ENCODE data around the gene TMED8. TPM values are rescaled to one million over a fixed set of nuclear protein-coding genes. Genes with fewer than 3 reads are reported as not detected.

Gene TMED8
- total and polyA plus RNA-seq, 2 donors (not counting 1 experiment from before 2014, with no cell fraction given) = 13.1 to 43.8 TPM

GRCh38 chr14:77320238-77320935, 56.5 kb downstream of the TMED8 start, which contains the start of gene POMT2:
Gene POMT2 (minus strand): TSS chr14:77320883. CDS start chr14:77320681, 202 bp downstream.
- Mint-ChIP-seq H3K4me1 (peaks cover 18% of the 10 kb centered on the region), H3K4me3 (peak within 1 kb of the TSS; percentile 100), H3K27ac (peak within 1 kb of the TSS; percentile 100), H3K9me3 (ENCODE audit: insufficient read depth) (no peaks in the 10 kb centered on the region), H3K27me3 (no peaks in the 10 kb centered on the region)
- no peaks in the 10 kb centered on the region for H3K27me3 ChIP-seq (replicated peaks in 1 of 4; ENCODE audit: control extremely low read depth in 1 of 4, control insufficient read depth in 3 of 4, insufficient read depth in 4 of 4, low read length in 3 of 4)
- intact Hi-C loops (cut with micrococcal nuclease) = loop anchor here (1.0 to 10.0 kb wide), 6 partner anchors 57 to 1336 kb away; partner anchors contain the start of genes IFT43, IRF2BPL, SAMD15 and SPTLC2
- TF ChIP-seq, protein P1, sequence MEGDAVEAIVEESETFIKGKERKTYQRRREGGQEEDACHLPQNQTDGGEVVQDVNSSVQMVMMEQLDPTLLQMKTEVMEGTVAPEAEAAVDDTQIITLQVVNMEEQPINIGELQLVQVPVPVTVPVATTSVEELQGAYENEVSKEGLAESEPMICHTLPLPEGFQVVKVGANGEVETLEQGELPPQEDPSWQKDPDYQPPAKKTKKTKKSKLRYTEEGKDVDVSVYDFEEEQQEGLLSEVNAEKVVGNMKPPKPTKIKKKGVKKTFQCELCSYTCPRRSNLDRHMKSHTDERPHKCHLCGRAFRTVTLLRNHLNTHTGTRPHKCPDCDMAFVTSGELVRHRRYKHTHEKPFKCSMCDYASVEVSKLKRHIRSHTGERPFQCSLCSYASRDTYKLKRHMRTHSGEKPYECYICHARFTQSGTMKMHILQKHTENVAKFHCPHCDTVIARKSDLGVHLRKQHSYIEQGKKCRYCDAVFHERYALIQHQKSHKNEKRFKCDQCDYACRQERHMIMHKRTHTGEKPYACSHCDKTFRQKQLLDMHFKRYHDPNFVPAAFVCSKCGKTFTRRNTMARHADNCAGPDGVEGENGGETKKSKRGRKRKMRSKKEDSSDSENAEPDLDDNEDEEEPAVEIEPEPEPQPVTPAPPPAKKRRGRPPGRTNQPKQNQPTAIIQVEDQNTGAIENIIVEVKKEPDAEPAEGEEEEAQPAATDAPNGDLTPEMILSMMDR (IDR thresholded peaks at IDR 0.05) = peak; percentile 43
- TF ChIP-seq EZH2 (IDR thresholded peaks at IDR 0.05; ENCODE audit: borderline replicate concordance, insufficient read depth, low read depth, low read length, poor library complexity, severe bottlenecking) = no peak
- DNase-seq (peak; percentile 96), ATAC-seq (ENCODE audit: low read depth) (peak; percentile 56)
- peak within 1 kb of the TSS; percentile 89 to 92 for H3K27ac ChIP-seq (ENCODE audit: low read length in 2 of 2)
- H3K36me3 ChIP-seq (replicated peaks in 1 of 2; ENCODE audit: control extremely low read depth in 1 of 2, control insufficient read depth in 1 of 2, extremely low read depth in 1 of 2, insufficient read depth in 2 of 2, low read length in 1 of 2) = no peaks in the 10 kb centered on the region
- peaks cover 46% of the 10 kb centered on the region for H3K79me2 ChIP-seq (ENCODE audit: control insufficient read depth, insufficient read depth, low read length)
- ChIA-PET POLR2A (interaction anchor here (0.7 to 2.9 kb wide), 9 partner anchors 32 to 441 kb away, joined by 3 to 28 read pairs (median 8); partner anchors contain the start of genes AHSA1, CIPC, SAMD15 and SNW1), CTCF (interaction anchor here (1.1 to 2.8 kb wide), 8 partner anchors 19 to 223 kb away, joined by 3 to 15 read pairs (median 4); partner anchors contain the start of genes AHSA1, SAMD15, TMED8 and VIPAS39)
- H3K4me2 ChIP-seq (replicated peaks; ENCODE audit: low read depth, low read length, poor library complexity, severe bottlenecking) = peak within 1 kb of the TSS; percentile 92
- no peaks in the 10 kb centered on the region for H3K9me3 ChIP-seq (ENCODE audit: control extremely low read depth in 1 of 3, control insufficient read depth in 2 of 3, insufficient read depth in 1 of 3, low read length in 2 of 3)
- H2AFZ ChIP-seq (ENCODE audit: insufficient read depth, low read depth, low read length, poor library complexity, severe bottlenecking) = peak within 1 kb of the TSS; percentile 97
- H3K4me1 ChIP-seq (ENCODE audit: control insufficient read depth in 2 of 2, insufficient read depth in 2 of 2, low read length in 2 of 2) = peaks cover 10 to 16% of the 10 kb centered on the region in 2 donors
- H3K9ac ChIP-seq (ENCODE audit: low read length) = peak within 1 kb of the TSS; percentile 92
- H3K4me3 ChIP-seq (ENCODE audit: control extremely low read depth in 1 of 5, extremely low read depth in 1 of 5, insufficient read depth in 1 of 5, low read depth in 2 of 5, low read length in 4 of 5) = peak within 1 kb of the TSS; percentile 59 to 99 (median 93)
- under 1% methylated on average over 69 of the region's 69 CpGs for WGBS (ENCODE audit: insufficient coverage)
- H4K20me1 ChIP-seq (ENCODE audit: control insufficient read depth, insufficient read depth, low read length, poor library complexity, severe bottlenecking) = no peaks in the 10 kb centered on the region

DNA sequence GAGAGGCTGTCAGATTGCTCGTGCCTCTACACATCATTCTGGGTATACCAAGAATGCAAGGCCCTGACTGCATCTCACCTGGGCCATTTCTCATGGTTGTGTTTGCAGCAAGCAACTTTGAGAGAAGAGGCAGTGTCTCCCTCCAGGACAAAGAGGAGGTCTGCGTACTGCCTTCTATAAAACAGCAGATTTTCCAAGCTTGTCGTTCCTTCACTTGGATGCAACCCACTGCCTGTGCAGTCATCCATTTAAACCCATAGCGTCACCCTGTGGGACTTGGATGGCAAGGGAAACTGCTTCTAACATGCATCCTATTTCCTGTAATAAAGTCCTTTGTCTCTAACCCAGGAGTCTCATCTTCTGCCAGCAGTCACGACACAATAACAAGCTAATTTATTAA, 57.5 kb downstream of the TMED8 start:
- Histone ChIP-seq H4K20me1 (ENCODE audit: control insufficient read depth, insufficient read depth, low read length, poor library complexity, severe bottlenecking) (no peaks in the 10 kb centered on the region), H3K27ac (ENCODE audit: low read length in 2 of 2) (peak overlapping the region in 1 of 2 donors; percentile 92), H3K36me3 (replicated peaks in 1 of 2; ENCODE audit: control extremely low read depth in 1 of 2, control insufficient read depth in 1 of 2, extremely low read depth in 1 of 2, insufficient read depth in 2 of 2, low read length in 1 of 2) (no peaks in the 10 kb centered on the region), H3K9ac (ENCODE audit: low read length) (no peak overlapping the region), H3K9me3 (ENCODE audit: control extremely low read depth in 1 of 3, control insufficient read depth in 2 of 3, insufficient read depth in 1 of 3, low read length in 2 of 3) (no peaks in the 10 kb centered on the region), H3K4me1 (ENCODE audit: control insufficient read depth in 2 of 2, insufficient read depth in 2 of 2, low read length in 2 of 2) (peaks cover 10 to 16% of the 10 kb centered on the region in 2 donors), H3K4me3 (ENCODE audit: control extremely low read depth in 1 of 5, extremely low read depth in 1 of 5, insufficient read depth in 1 of 5, low read depth in 2 of 5, low read length in 4 of 5) (no peak overlapping the region), H3K27me3 (replicated peaks in 1 of 4; ENCODE audit: control extremely low read depth in 1 of 4, control insufficient read depth in 3 of 4, insufficient read depth in 4 of 4, low read length in 3 of 4) (no peaks in the 10 kb centered on the region), H2AFZ (ENCODE audit: insufficient read depth, low read depth, low read length, poor library complexity, severe bottlenecking) (no peak overlapping the region), H3K79me2 (ENCODE audit: control insufficient read depth, insufficient read depth, low read length) (peaks cover 46% of the 10 kb centered on the region), H3K4me2 (replicated peaks; ENCODE audit: low read depth, low read length, poor library complexity, severe bottlenecking) (peak overlapping the region; percentile 92)
- Mint-ChIP-seq H3K27me3 (no peaks in the 10 kb centered on the region), H3K9me3 (ENCODE audit: insufficient read depth) (no peaks in the 10 kb centered on the region), H3K27ac (no peak overlapping the region), H3K4me3 (peak overlapping the region; percentile 29), H3K4me1 (peaks cover 18% of the 10 kb centered on the region)
- WGBS (ENCODE audit: insufficient coverage) = 93% methylated on average over 5 of the region's 5 CpGs
- intact Hi-C loops (cut with micrococcal nuclease) = loop anchor here (5.0 kb wide), 1 partner anchor 607 kb away; no protein-coding TSS in a partner anchor
- no peak for DNase-seq
- ATAC-seq (ENCODE audit: low read depth) = no peak
- POLR2A ChIA-PET = no interaction called here
- CTCF ChIA-PET = interaction anchor here (0.6 to 1.5 kb wide), 6 partner anchors 11 to 140 kb away, joined by 3 to 6 read pairs (median 3); no protein-coding TSS in a partner anchor
- TF ChIP-seq EZH2 (IDR thresholded peaks at IDR 0.05; ENCODE audit: borderline replicate concordance, insufficient read depth, low read depth, low read length, poor library complexity, severe bottlenecking) = no peak
- TF ChIP-seq, protein P1 (IDR thresholded peaks at IDR 0.05) = no peak

Measured in B cell (primary cell).